HFF-Myc (cell line): ENCODE measurements around the gene LYPD4.
A peak's percentile ranks its signal among the peaks of the same experiment; 100 is the strongest.

Source experiments
- DNase-seq: peaks from one replicate; pipeline ENCODE4 v3.0.0-alpha.2; 2011; ENCODE audit warnings: low read depth; ENCODE audit errors: extremely low read depth
- H3K4me3 ChIP-seq: replicated peaks from 2 replicates; pipeline ENCODE4 v1.5.1; 2011; ENCODE audit warnings: low read depth, mild to moderate bottlenecking, control low read depth, low read length
- TF ChIP-seq, protein P1 (sequence below): IDR thresholded peaks from 2 replicates; pipeline ENCODE4 v1.5.1; 2012; ENCODE audit warnings: mild to moderate bottlenecking, low read depth, low read length, control low read depth; ENCODE audit errors: missing control alignments

The LYPD4 gene

DNA sequence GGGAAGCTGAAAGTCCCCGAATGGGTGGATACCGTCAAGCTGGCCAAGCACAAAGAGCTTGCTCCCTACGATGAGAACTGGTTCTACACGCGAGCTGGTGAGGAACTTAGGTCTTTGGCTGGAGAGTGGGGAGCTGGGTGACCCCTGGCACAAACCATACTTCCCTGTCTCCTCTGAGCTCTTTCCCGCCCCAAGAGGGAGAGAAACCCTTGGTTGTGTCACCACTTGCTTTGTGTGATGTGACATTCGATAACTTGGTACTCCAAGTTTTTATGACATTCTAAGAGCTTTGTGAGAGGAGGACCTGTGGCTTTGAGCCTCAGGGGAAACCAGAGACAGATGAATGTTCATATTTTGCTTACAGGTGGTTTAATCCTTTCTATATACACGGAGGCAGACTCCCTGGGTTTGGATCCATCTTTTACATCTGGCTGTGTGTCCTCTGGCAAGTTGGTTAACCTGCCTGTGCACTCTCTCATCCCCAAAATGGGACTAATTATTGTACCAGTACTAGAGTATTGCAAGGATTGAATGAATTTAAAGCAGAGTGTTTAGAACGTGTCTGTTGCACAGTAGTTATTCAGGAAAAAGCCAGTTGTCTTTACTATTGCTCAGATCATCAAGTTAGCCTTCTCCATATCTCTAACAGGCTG, 16.8 kb upstream of the LYPD4 start:
- peak overlapping the region; percentile 100 for H3K4me3 ChIP-seq
- no peak for DNase-seq
- TF ChIP-seq, protein P1, sequence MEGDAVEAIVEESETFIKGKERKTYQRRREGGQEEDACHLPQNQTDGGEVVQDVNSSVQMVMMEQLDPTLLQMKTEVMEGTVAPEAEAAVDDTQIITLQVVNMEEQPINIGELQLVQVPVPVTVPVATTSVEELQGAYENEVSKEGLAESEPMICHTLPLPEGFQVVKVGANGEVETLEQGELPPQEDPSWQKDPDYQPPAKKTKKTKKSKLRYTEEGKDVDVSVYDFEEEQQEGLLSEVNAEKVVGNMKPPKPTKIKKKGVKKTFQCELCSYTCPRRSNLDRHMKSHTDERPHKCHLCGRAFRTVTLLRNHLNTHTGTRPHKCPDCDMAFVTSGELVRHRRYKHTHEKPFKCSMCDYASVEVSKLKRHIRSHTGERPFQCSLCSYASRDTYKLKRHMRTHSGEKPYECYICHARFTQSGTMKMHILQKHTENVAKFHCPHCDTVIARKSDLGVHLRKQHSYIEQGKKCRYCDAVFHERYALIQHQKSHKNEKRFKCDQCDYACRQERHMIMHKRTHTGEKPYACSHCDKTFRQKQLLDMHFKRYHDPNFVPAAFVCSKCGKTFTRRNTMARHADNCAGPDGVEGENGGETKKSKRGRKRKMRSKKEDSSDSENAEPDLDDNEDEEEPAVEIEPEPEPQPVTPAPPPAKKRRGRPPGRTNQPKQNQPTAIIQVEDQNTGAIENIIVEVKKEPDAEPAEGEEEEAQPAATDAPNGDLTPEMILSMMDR = no peak

- DNase-seq = no peak
- H3K4me3 ChIP-seq = peak overlapping the region; percentile 100
- TF ChIP-seq, protein P1 = no peak
Observed at GRCh38 chr19:41860419-41861115, 16.1 kb upstream of the LYPD4 start.

DNA sequence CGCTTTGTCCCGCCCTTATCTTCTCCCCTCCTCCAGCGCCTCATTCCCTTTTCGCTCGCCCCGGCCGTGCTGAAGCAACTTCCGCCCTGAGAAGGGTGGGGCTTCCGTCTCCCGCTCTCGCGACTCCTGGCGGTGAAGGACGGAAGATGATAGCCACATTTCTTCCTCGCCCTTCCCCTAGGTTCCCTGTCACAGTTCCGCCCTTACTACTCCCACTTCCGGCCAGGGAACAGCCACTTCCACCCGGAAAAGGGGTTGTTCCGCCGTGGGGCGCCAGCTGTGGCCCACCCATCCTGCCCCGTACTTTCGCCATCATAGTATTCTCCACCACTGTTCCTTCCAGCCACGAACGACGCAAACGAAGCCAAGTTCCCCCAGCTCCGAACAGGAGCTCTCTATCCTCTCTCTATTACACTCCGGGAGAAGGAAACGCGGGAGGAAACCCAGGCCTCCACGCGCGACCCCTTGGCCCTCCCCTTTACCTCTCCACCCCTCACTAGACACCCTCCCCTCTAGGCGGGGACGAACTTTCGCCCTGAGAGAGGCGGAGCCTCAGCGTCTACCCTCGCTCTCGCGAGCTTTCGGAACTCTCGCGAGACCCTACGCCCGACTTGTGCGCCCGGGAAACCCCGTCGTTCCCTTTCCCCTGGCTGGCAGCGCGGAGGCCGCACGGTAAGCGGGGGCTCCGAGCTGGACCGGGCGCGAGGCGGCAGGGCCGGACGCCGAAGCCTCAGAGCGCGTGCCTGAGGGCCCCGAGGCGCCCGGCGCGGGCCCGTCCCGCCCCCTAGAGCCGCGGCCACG, 15.3 kb upstream of the LYPD4 start, which contains the start of gene RPS19:
Gene RPS19, plus strand, starts transcription at position 638 of the 801 bp plus-strand sequence. CDS start 520 bp downstream, outside the sequence.
- peak; percentile 96 for DNase-seq
- TF ChIP-seq, protein P1 = peak; percentile 59
- peak within 1 kb of the TSS; percentile 100 for H3K4me3 ChIP-seq

- peak overlapping the region; percentile 100 for H3K4me3 ChIP-seq
- no peak for DNase-seq
- TF ChIP-seq, protein P1 = no peak
Observed at GRCh38 chr19:41859213-41859617, 14.7 kb upstream of the LYPD4 start.

- no peak overlapping the region for H3K4me3 ChIP-seq
- DNase-seq = no peak
- TF ChIP-seq, protein P1 = no peak
Observed at GRCh38 chr19:41853768-41854167, 9.3 kb upstream of the LYPD4 start.

DNA sequence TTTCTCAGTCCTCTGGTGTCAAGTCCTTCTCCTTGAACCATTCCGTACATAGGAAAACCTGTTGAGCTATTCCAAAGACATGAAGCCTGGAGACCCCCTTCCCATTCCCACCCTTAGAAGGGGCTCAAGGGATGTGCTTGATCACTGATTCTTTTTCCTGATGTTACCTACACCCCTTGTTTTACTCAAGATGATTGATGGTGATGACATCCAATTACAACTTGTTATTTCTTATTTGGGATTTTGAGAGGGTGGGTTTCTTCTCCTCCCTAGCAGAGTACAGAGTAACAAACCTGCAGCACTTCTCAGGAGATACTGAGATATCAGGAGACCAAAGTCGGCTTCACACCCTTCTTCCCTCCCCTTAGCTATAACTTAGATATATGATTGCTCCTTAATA, 8.9 kb upstream of the LYPD4 start:
- TF ChIP-seq, protein P1 = no peak
- H3K4me3 ChIP-seq = no peak overlapping the region

More for the DNA sequence above, 8.9 kb upstream of the LYPD4 start:
- no peak for DNase-seq
